PFSK-1 (cell line): ENCODE data around the gene TMC6.

ENCODE experiments used
- FOXP2 ChIP-seq: optimal IDR thresholded peaks from 2 replicates; pipeline ENCODE3; 2011; ENCODE audit warnings: borderline replicate concordance, control low read depth, inconsistent platforms; ENCODE audit not compliant: insufficient read depth; ENCODE audit errors: extremely low read length, extremely low read depth
- POLR2AphosphoS5 ChIP-seq: IDR thresholded peaks from 2 replicates; pipeline ENCODE4 v1.6.1; 2012; ENCODE audit warnings: low read depth, mild to moderate bottlenecking, control low read depth, low read length, moderate library complexity
- SIN3A ChIP-seq: IDR thresholded peaks from 2 replicates; pipeline ENCODE4 v1.6.1; 2012; ENCODE audit warnings: mild to moderate bottlenecking, low read length, moderate library complexity, borderline replicate concordance; ENCODE audit not compliant: insufficient read depth
- TAF1 ChIP-seq: IDR thresholded peaks from 2 replicates; pipeline ENCODE4 v1.6.1; 2012; ENCODE audit warnings: low read length, control low read depth, borderline replicate concordance; ENCODE audit not compliant: insufficient read depth
- TF ChIP-seq, protein P1 (sequence below), 2 experiments: IDR thresholded peaks; 2 replicates each; pipeline versions ENCODE4 v1.6.1 to v1.8.0; 2011 to 2012; ENCODE audit warnings: low read depth in 2 of 2, low read length in 2 of 2, control low read depth in 1 of 2, inconsistent platforms in 1 of 2, mild to moderate bottlenecking in 1 of 2, moderate library complexity in 1 of 2; ENCODE audit not compliant: insufficient read depth in 1 of 2

Gene TMC6

DNA sequence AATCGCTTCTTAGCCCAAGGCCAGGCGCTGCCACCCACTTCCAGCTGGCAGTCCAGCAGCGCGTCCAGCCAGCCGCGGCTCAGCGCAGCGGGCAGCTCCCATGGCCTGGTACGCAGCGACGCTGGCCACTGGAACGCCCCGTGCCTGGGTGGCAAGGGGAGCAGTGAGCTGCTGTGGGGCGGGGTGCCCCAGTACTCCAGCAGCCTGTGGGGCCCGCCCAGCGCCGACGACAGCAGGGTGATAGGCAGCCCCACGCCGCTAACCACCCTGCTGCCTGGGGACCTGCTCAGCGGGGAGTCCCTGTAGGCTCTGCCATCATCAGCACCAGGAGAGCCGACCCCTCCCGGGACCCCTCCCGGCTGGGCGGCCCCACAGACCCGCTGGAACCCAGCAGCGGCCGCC is 24.0 kb downstream of the TMC6 start:
- TF ChIP-seq, protein P1, sequence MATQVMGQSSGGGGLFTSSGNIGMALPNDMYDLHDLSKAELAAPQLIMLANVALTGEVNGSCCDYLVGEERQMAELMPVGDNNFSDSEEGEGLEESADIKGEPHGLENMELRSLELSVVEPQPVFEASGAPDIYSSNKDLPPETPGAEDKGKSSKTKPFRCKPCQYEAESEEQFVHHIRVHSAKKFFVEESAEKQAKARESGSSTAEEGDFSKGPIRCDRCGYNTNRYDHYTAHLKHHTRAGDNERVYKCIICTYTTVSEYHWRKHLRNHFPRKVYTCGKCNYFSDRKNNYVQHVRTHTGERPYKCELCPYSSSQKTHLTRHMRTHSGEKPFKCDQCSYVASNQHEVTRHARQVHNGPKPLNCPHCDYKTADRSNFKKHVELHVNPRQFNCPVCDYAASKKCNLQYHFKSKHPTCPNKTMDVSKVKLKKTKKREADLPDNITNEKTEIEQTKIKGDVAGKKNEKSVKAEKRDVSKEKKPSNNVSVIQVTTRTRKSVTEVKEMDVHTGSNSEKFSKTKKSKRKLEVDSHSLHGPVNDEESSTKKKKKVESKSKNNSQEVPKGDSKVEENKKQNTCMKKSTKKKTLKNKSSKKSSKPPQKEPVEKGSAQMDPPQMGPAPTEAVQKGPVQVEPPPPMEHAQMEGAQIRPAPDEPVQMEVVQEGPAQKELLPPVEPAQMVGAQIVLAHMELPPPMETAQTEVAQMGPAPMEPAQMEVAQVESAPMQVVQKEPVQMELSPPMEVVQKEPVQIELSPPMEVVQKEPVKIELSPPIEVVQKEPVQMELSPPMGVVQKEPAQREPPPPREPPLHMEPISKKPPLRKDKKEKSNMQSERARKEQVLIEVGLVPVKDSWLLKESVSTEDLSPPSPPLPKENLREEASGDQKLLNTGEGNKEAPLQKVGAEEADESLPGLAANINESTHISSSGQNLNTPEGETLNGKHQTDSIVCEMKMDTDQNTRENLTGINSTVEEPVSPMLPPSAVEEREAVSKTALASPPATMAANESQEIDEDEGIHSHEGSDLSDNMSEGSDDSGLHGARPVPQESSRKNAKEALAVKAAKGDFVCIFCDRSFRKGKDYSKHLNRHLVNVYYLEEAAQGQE (IDR thresholded peaks at IDR 0.05; ENCODE audit: insufficient read depth in 1 of 2, low read depth in 2 of 2, low read length in 2 of 2), result no peak
- no peak for TF ChIP-seq SIN3A
- TF ChIP-seq POLR2AphosphoS5, result no peak
- no peak for TF ChIP-seq FOXP2
- no peak for TF ChIP-seq TAF1

DNA sequence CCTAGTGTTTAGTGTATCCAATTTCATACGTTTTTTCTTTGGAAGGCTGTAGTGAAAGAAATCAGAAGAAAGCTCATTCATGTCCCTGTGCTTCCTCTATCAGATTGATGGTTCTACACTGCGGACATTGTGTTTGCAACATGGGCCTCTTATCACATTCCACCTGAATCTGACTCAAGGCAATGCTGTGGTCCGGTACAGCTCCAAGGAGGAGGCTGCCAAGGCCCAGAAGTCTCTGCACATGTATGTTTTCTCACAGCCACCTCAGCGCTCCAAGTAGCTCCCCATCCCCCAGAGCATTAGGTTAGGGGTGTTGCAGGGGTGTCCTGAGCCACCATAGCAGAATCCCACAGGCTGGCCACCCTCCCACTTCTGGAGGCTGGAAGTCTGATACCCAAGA is 25.2 kb downstream of the TMC6 start:
- TF ChIP-seq SIN3A (no peak), POLR2AphosphoS5 (no peak), FOXP2 (no peak), TAF1 (no peak)
- TF ChIP-seq, protein P1 (IDR thresholded peaks at IDR 0.05; ENCODE audit: insufficient read depth in 1 of 2, low read depth in 2 of 2, low read length in 2 of 2), result no peak

DNA sequence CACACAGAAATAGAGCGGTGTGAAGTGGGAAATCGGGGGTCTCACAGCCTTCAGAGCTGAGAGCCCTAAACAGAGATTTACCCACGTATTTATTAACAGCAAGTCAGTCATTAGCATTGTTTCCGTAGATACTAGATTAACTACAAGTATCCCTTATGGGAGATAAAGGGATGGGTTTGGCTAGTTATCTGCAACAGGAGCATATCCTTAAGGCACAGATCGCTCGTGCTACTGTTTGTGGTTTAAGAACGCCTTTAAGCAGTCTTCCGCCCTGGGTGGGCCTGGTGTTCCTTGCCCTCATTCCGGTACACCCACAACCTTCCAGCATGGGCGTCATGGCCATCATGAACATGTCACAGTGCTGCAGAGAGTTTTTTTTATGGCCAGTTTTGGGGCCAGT is 27.0 kb downstream of the TMC6 start:
- TF ChIP-seq, protein P1 (IDR thresholded peaks at IDR 0.05; ENCODE audit: insufficient read depth in 1 of 2, low read depth in 2 of 2, low read length in 2 of 2), result no peak
- TF ChIP-seq TAF1 (no peak), SIN3A (no peak), POLR2AphosphoS5 (no peak), FOXP2 (no peak)

DNA sequence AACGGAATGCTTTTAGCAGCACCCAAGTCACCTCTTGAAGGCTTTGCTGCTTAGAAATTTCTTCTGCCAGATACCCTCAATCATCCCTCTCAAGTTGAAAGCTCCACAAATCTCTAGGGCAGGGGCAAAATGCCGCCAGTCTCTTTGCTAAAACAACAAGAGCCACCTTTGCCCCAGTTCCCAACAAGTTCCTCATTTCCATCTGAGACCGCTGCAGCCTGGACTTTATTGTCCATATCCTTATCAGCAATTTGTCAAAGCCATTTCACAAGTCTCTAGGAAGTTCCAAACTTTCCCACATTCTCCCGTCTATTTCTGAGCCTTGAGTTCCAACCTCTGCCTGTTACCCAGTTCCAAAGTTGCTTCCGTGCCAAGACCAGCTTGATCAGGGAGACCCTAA is 27.4 kb downstream of the TMC6 start:
- TF ChIP-seq TAF1 (no peak), FOXP2 (no peak), SIN3A (no peak), POLR2AphosphoS5 (no peak)
- TF ChIP-seq, protein P1 (IDR thresholded peaks at IDR 0.05; ENCODE audit: insufficient read depth in 1 of 2, low read depth in 2 of 2, low read length in 2 of 2), result no peak

DNA sequence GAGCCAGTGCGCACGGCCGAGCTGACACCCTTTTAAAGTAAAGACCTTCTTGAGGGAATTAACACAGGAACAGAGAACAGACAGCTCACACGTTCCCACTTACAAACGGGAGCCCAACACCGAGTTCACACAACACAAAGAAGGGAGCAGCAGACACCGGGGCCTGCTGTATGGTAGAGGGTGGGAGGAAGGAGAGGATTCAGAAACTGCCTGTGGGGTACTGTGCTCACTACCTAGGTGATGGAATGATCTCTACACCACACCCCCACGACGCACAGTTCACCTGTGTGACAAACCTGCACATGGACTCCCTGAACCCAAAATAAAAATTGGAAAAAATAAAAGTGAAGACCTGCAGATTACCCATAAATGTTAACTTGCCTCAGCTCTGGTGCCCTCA is 32.5 kb downstream of the TMC6 start:
- TF ChIP-seq FOXP2 (no peak), SIN3A (no peak), POLR2AphosphoS5 (no peak), TAF1 (no peak)
- TF ChIP-seq, protein P1 (IDR thresholded peaks at IDR 0.05; ENCODE audit: insufficient read depth in 1 of 2, low read depth in 2 of 2, low read length in 2 of 2), result no peak
